ENCODE measurements around the gene EHD1. TPM values are rescaled to one million over a fixed set of nuclear protein-coding genes. Genes with fewer than 3 reads are reported as not detected.

Gene EHD1
- total and polyA plus RNA-seq, 2 of the 8 experiments (the other 6 are each of a cell fraction or from before 2014, with no cell fraction given), result 31.5 to 42.9 TPM

- TF ChIP-seq YY1 (IDR thresholded peaks at IDR 0.05; ENCODE audit: low read depth, low read length), result no peak
- no peak for TF ChIP-seq MAFK (IDR thresholded peaks at IDR 0.05; ENCODE audit: low read depth, low read length)
- no peak for TF ChIP-seq POU5F1 (IDR thresholded peaks at IDR 0.05; ENCODE audit: low read depth, low read length)
- no peak for TF ChIP-seq BCL11A (IDR thresholded peaks at IDR 0.05; ENCODE audit: low read depth in 2 of 2, low read length in 2 of 2)
- no peak for TF ChIP-seq CTBP2 (IDR thresholded peaks at IDR 0.05; ENCODE audit: borderline replicate concordance, insufficient read depth, insufficient read length, low read length)
- TF ChIP-seq GTF2F1 (IDR thresholded peaks at IDR 0.05; ENCODE audit: borderline replicate concordance, low read depth, low read length), result 0 out of 2 replicates have a peak, but pooled peaks have one; percentile 25
- no peak for TF ChIP-seq JUN (IDR thresholded peaks at IDR 0.05; ENCODE audit: low read depth, low read length)
- peak; percentile 96 for TF ChIP-seq POLR2AphosphoS5 (IDR thresholded peaks at IDR 0.05; ENCODE audit: low read depth, low read length)
- TF ChIP-seq EGR1 (IDR thresholded peaks at IDR 0.05; ENCODE audit: borderline replicate concordance, low read depth, low read length), result no peak
- peak; percentile 87 for TF ChIP-seq BRCA1 (IDR thresholded peaks at IDR 0.05; ENCODE audit: low read depth, low read length)
- TF ChIP-seq NANOG (IDR thresholded peaks at IDR 0.05; ENCODE audit: insufficient read depth, low read depth, low read length, poor library complexity, severe bottlenecking), result peak; percentile 11
- TF ChIP-seq MAX (IDR thresholded peaks at IDR 0.05), result peak; percentile 77
- TF ChIP-seq KDM5A (IDR thresholded peaks at IDR 0.05; ENCODE audit: low read length), result no peak
- no peak for TF ChIP-seq USF2 (IDR thresholded peaks at IDR 0.05; ENCODE audit: low read length)
- no peak for TF ChIP-seq RFX5 (IDR thresholded peaks at IDR 0.05; ENCODE audit: borderline replicate concordance, low read depth, low read length)
- TF ChIP-seq PHF8 (conservative IDR thresholded peaks at IDR 0.05; ENCODE audit: low read depth, low read length), result peak; percentile 80
- no peak for TF ChIP-seq ZNF274 (IDR thresholded peaks at IDR 0.05; ENCODE audit: borderline replicate concordance, extremely low read depth, low read length)
- peak in 1 of 2 experiments; percentile 92; a peak in 2 of 3 replicates for TF ChIP-seq POLR2A (IDR thresholded peaks at IDR 0.05; ENCODE audit: control extremely low read depth in 1 of 2, low read depth in 2 of 2, low read length in 2 of 2)
- peak; percentile 80; the same call in 1 of the 2 replicates for TF ChIP-seq SP4 (IDR thresholded peaks at IDR 0.05; ENCODE audit: low read length)
- TF ChIP-seq RAD21 (IDR thresholded peaks at IDR 0.05 in 1 of 2, conservative IDR thresholded peaks at IDR 0.05 in 1 of 2; ENCODE audit: low read depth in 2 of 2, low read length in 2 of 2), result 0 out of 4 replicates have a peak, but pooled peaks of 1 of the 2 experiments have one; percentile 24
- TF ChIP-seq CREB1 (IDR thresholded peaks at IDR 0.05), result no peak; the same call in 1 of the 2 replicates
- TF ChIP-seq CBX8 (IDR thresholded peaks at IDR 0.05; ENCODE audit: borderline replicate concordance, low read depth, low read length), result no peak
- no peak for TF ChIP-seq KDM1A (IDR thresholded peaks at IDR 0.05; ENCODE audit: borderline replicate concordance, low read length)
These were observed at the start of gene EHD1 (continued) for GRCh38 chr11:64878494-64879243.
